Upper lobe of right lung (tissue), 1 donor: ENCODE results near the gene ZNF276. TPM values are rescaled to one million over a fixed set of nuclear protein-coding genes. Genes with fewer than 3 reads are reported as not detected.
A peak's percentile ranks its signal among the peaks of the same experiment; 100 is the strongest.

Experiments
- ATAC-seq: fragments of 200-7000 bp; cut with Tn5 transposase; one replicate; pipeline ENCODE4 v1.9.1; 2020; ENCODE audit warnings: mild to moderate bottlenecking, moderate library complexity
- DNase-seq: peaks from one replicate; pipeline ENCODE4 v3.0.0-alpha.2; 2020
- H3K27ac ChIP-seq: fragments of 200-600 bp; one replicate; pipeline ENCODE4 v1.8.0; 2022
- H3K27me3 ChIP-seq: fragments of 200-600 bp; one replicate; pipeline ENCODE4 v1.8.0; 2022; ENCODE audit warnings: mild to moderate bottlenecking
- H3K36me3 ChIP-seq: fragments of 200-600 bp; one replicate; pipeline ENCODE4 v1.8.0; 2022
- H3K4me1 ChIP-seq: fragments of 200-600 bp; one replicate; pipeline ENCODE4 v1.8.0; 2022
- H3K4me3 ChIP-seq: fragments of 200-600 bp; one replicate; pipeline ENCODE4 v1.8.0; 2022; ENCODE audit warnings: mild to moderate bottlenecking
- H3K9me3 ChIP-seq: fragments of 200-600 bp; one replicate; pipeline ENCODE4 v1.8.0; 2022
- CTCF ChIP-seq: fragments of 200-600 bp; IDR thresholded peaks from one replicate; pipeline ENCODE4 v1.8.0; 2022; ENCODE audit warnings: antibody characterized with exemption
- intact Hi-C: fragments of 100-400 bp; cut with DNase I; formaldehyde crosslinking; loops from one replicate; pipeline ENCODE4 v1.11.0; 2022
- total RNA-seq: library from RNA; stranded (reverse); fragmentation: NEBNext Ultra II Directional; extraction: Animal tissue kit (Norgen Biotek cat#: 25700); gene quantifications from one replicate; pipeline ENCODE4 v1.2.1, GENCODE V29; 2021
- donor health status: DM: no; HTN: yes; CAD: no; lungs with severe emphysema.

The ZNF276 gene
- total RNA-seq, 1 donor from 2014 or later, result 35.8 TPM

GRCh38 chr16:89700100-89700648 is 21.2 kb upstream of the ZNF276 start:
- Histone ChIP-seq H3K4me3 (peak overlapping the region; percentile 70), H3K36me3 (no peaks in the 10 kb centered on the region), H3K27ac (peak overlapping the region; percentile 84), H3K9me3 (no peaks in the 10 kb centered on the region), H3K27me3 (no peaks in the 10 kb centered on the region), H3K4me1 (peaks cover 14% of the 10 kb centered on the region)
- ATAC-seq (peak; percentile 79), DNase-seq (peak; percentile 100)
- TF ChIP-seq CTCF, result peak; percentile 83
- intact Hi-C loops, result no loop called here

- peak; percentile 85 for DNase-seq
- Histone ChIP-seq H3K36me3 (no peaks in the 10 kb centered on the region), H3K9me3 (no peaks in the 10 kb centered on the region), H3K27me3 (no peaks in the 10 kb centered on the region), H3K4me1 (peaks cover 14% of the 10 kb centered on the region), H3K27ac (peak overlapping the region; percentile 84), H3K4me3 (peak overlapping the region; percentile 70)
- intact Hi-C loops, result no loop called here
- TF ChIP-seq CTCF, result peak; percentile 16
- peak; percentile 32 for ATAC-seq
Measured at GRCh38 chr16:89700649-89701424, 20.5 kb upstream of the ZNF276 start.

DNA sequence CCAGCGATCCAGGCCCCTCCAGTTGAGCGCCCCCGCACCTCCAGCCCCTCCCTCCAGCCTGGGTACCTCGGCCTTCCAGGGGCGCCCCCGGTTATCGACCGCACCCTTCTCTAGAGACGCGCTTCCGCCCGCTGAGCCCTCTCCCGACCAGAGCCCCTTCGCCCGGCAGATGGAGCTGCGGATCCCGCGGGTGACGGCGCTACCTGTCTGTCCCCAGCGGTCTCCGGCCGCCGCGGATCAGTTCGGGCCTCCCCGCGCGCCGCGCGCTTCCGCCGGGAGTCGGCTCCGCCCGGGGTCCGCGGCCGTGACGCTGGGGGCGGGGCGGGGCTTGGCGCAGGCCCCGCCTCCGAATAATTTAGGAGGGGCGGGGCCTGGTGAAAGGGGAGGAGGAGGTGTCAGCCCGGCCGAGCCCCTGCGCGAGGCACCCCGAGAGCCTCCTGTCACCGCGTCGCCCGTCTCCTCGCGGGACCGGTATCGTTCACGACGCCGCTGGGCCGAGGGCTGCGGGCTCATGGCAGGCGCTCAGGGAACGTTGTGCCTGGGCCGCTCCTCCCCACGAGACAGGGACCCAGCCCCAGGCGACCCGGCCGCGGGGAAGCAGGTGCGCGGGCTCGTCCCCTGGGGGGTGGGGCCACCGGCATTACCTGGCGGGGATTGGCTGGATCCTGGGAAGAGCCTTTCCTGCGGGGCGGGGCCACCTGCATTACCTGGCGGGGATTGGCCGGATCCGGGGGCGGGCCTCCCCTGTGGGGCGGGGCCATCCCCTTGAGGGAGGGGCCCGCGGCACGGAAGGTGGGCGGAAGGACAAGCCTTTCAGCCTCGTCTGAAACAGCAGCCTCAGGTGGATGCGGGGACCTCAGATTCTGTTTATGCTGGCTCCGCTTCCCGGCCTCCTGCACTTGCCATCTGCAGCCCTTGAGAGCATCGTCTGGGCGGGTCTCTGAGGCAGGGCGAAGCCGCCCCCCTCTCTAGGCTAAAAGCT is 19.6 kb upstream of the ZNF276 start, which contains the start of gene SPATA2L:
SPATA2L (minus strand) TSS at position 281 of the 982 bp plus-strand sequence. CDS start 473 bp downstream, outside the sequence.
- Histone ChIP-seq H3K9me3 (no peaks in the 10 kb centered on the region), H3K4me1 (peaks cover 18% of the 10 kb centered on the region), H3K36me3 (no peaks in the 10 kb centered on the region), H3K4me3 (peak within 1 kb of the TSS; percentile 70), H3K27ac (peak within 1 kb of the TSS; percentile 84), H3K27me3 (no peaks in the 10 kb centered on the region)
- intact Hi-C loops, result no loop called here
- TF ChIP-seq CTCF, result no peak
- peak; percentile 98 for DNase-seq
- ATAC-seq, result peak; percentile 89

DNA sequence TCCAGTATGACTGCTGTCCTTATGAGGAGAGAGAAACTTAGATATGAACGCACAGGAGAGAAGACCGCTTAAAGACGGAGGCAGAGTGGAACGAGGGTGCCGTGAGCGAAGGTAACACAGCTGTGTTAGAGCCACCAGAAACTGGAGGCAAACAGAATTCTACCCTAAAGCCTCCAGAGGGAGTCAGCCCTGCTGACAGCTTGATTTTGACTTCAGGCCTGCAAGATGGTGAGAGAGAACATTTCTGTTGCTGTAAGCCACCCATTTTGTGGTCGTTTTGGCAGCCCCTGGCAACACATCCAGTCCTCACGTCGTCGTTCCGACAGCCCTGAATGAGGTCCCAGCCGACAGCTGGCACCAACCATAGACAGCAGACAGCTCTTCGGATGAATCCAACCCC is 17.1 kb upstream of the ZNF276 start:
- no peaks in the 10 kb centered on the region for H3K27me3 ChIP-seq
- no peak for ATAC-seq
- intact Hi-C loops, result no loop called here

More for the DNA sequence above, 17.1 kb upstream of the ZNF276 start:
- Histone ChIP-seq H3K4me3 (no peak overlapping the region), H3K9me3 (no peaks in the 10 kb centered on the region), H3K27ac (no peak overlapping the region), H3K4me1 (peaks cover 18% of the 10 kb centered on the region), H3K36me3 (no peaks in the 10 kb centered on the region)
- DNase-seq, result no peak
- no peak for TF ChIP-seq CTCF
